ENCODE results near the gene MS4A2. TPM values are rescaled to one million over a fixed set of nuclear protein-coding genes. Genes with fewer than 3 reads are reported as not detected.

The MS4A2 gene
- total RNA-seq, 1 experiment from 2014 or later, result not detected

DNA sequence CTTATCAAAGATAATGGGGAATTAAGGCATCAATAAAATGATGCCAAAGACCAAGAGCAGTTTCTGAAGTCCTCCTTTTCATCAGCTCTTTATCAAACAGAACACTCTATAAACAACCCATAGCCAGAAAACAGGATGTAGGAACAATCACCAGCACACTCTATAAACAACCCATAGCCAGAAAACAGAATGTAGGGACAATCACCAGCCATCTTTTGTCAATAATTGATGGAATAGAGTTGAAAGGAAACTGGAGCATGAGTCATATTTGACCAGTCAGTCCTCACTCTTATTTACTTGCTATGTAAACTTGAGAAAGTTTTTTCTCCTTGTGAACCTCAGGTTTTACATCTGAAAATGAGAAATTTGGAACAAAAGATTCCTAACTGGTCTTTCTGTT is 10.0 kb downstream of the MS4A2 start:
- DNase-seq (ENCODE audit: low read depth, low spot score), result no peak
- Histone ChIP-seq H3K4me2 (ENCODE audit: low read length) (no peak overlapping the region), H3K9me3 (ENCODE audit: control insufficient read depth in 1 of 2, insufficient read depth in 1 of 2, low read depth in 1 of 2, low read length in 2 of 2) (no peaks in the 10 kb centered on the region)

More for the DNA sequence above, 10.0 kb downstream of the MS4A2 start:
- Histone ChIP-seq H3K79me2 (ENCODE audit: insufficient read depth, low read length) (no peaks in the 10 kb centered on the region), H3K27ac (ENCODE audit: low read depth, low read length) (no peak overlapping the region), H3K9me2 (ENCODE audit: insufficient read depth) (no peaks in the 10 kb centered on the region), H3K4me3 (replicated peaks in 1 of 2; ENCODE audit: low read depth in 1 of 2, low read length in 2 of 2) (no peak overlapping the region), H3K27me3 (ENCODE audit: insufficient read depth, low read length) (no peaks in the 10 kb centered on the region), H3K36me3 (ENCODE audit: control insufficient read depth in 1 of 2, insufficient read depth in 2 of 2, low read length in 2 of 2) (no peaks in the 10 kb centered on the region), H2AFZ (ENCODE audit: low read depth, low read length, poor library complexity, severe bottlenecking) (no peak overlapping the region), H4K20me1 (ENCODE audit: insufficient read depth) (no peaks in the 10 kb centered on the region), H3K4me1 (ENCODE audit: control insufficient read depth in 1 of 2, insufficient read depth in 2 of 2, low read length in 2 of 2) (no peaks in the 10 kb centered on the region), H3K9ac (ENCODE audit: low read length) (no peak overlapping the region)
- CTCF ChIA-PET, result no interaction called here
- TF ChIP-seq SP1 (IDR thresholded peaks at IDR 0.05; ENCODE audit: low read depth) (no peak), SRF (IDR thresholded peaks at IDR 0.05; ENCODE audit: low read depth) (no peak), CBX3 (IDR thresholded peaks at IDR 0.05; ENCODE audit: low read depth) (no peak), RAD21 (IDR thresholded peaks at IDR 0.05; ENCODE audit: low read depth) (no peak), YY1 (IDR thresholded peaks at IDR 0.05; ENCODE audit: extremely low read depth, insufficient replicate concordance, low read depth, low read length) (no peak), JUND (IDR thresholded peaks at IDR 0.05) (no peak), CEBPB (IDR thresholded peaks at IDR 0.05; ENCODE audit: low read depth) (no peak), ELF1 (IDR thresholded peaks at IDR 0.05; ENCODE audit: borderline replicate concordance, low read depth) (no peak), EZH2phosphoT487 (IDR thresholded peaks at IDR 0.05; ENCODE audit: borderline replicate concordance) (no peak), TCF7L2 (IDR thresholded peaks at IDR 0.05; ENCODE audit: borderline replicate concordance, extremely low read depth, insufficient read depth, insufficient read length) (no peak), POLR2A (IDR thresholded peaks at IDR 0.05; ENCODE audit: borderline replicate concordance, extremely low read depth, insufficient read depth, insufficient read length) (no peak), POLR2AphosphoS5 (IDR thresholded peaks at IDR 0.05; ENCODE audit: low read depth, low read length) (no peak), SIN3A (IDR thresholded peaks at IDR 0.05; ENCODE audit: low read depth) (no peak), ZFX (IDR thresholded peaks at IDR 0.05) (no peak)
- TF ChIP-seq, protein P1, sequence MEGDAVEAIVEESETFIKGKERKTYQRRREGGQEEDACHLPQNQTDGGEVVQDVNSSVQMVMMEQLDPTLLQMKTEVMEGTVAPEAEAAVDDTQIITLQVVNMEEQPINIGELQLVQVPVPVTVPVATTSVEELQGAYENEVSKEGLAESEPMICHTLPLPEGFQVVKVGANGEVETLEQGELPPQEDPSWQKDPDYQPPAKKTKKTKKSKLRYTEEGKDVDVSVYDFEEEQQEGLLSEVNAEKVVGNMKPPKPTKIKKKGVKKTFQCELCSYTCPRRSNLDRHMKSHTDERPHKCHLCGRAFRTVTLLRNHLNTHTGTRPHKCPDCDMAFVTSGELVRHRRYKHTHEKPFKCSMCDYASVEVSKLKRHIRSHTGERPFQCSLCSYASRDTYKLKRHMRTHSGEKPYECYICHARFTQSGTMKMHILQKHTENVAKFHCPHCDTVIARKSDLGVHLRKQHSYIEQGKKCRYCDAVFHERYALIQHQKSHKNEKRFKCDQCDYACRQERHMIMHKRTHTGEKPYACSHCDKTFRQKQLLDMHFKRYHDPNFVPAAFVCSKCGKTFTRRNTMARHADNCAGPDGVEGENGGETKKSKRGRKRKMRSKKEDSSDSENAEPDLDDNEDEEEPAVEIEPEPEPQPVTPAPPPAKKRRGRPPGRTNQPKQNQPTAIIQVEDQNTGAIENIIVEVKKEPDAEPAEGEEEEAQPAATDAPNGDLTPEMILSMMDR (IDR thresholded peaks at IDR 0.05 in 2 of 3, conservative IDR thresholded peaks at IDR 0.05 in 1 of 3; ENCODE audit: borderline replicate concordance in 1 of 3, insufficient read depth in 1 of 3, low read depth in 2 of 3, low read length in 2 of 3), result no peak
- TF ChIP-seq, protein P2, sequence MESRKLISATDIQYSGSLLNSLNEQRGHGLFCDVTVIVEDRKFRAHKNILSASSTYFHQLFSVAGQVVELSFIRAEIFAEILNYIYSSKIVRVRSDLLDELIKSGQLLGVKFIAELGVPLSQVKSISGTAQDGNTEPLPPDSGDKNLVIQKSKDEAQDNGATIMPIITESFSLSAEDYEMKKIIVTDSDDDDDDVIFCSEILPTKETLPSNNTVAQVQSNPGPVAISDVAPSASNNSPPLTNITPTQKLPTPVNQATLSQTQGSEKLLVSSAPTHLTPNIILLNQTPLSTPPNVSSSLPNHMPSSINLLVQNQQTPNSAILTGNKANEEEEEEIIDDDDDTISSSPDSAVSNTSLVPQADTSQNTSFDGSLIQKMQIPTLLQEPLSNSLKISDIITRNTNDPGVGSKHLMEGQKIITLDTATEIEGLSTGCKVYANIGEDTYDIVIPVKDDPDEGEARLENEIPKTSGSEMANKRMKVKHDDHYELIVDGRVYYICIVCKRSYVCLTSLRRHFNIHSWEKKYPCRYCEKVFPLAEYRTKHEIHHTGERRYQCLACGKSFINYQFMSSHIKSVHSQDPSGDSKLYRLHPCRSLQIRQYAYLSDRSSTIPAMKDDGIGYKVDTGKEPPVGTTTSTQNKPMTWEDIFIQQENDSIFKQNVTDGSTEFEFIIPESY (IDR thresholded peaks at IDR 0.05; ENCODE audit: extremely low read depth, insufficient replicate concordance, low read length), result no peak
- TF ChIP-seq, protein P3, sequence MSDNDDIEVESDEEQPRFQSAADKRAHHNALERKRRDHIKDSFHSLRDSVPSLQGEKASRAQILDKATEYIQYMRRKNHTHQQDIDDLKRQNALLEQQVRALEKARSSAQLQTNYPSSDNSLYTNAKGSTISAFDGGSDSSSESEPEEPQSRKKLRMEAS (IDR thresholded peaks at IDR 0.05), result no peak
- TF ChIP-seq, protein P4, sequence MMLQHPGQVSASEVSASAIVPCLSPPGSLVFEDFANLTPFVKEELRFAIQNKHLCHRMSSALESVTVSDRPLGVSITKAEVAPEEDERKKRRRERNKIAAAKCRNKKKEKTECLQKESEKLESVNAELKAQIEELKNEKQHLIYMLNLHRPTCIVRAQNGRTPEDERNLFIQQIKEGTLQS (IDR thresholded peaks at IDR 0.05), result no peak
- RAD21 ChIA-PET (ENCODE audit: low non-redundant PET in 1 of 2, low total read pairs in 2 of 2, uncharacterized antibody in 2 of 2, unreplicated experiment in 2 of 2), result no interaction called here
- no TSS peak for BruUV-seq (replicated peaks)
- no peak for ATAC-seq
- POLR2A ChIA-PET, result no interaction called here
- intact Hi-C loops (cut with micrococcal nuclease), result no loop called here

Data from HCT116 (cell line).